Nephron progenitor cell (in vitro differentiated cells): ENCODE data around the gene PABPN1L.
A peak's percentile ranks its signal among the peaks of the same experiment; 100 is the strongest.

Experiments
- DNase-seq: peaks from one replicate; pipeline ENCODE4 v3.0.0; 2021
- H3K27ac Mint-ChIP-seq: 2 replicates; pipeline ENCODE4 v1.8.0; 2021; ENCODE audit warnings: mild to moderate bottlenecking, moderate library complexity, mixed read lengths
- H3K27me3 Mint-ChIP-seq: 2 replicates; pipeline ENCODE4 v1.8.0; 2021; ENCODE audit warnings: mild to moderate bottlenecking, low read depth, mixed read lengths; ENCODE audit not compliant: poor library complexity
- H3K36me3 Mint-ChIP-seq: 2 replicates; pipeline ENCODE4 v1.8.0; 2021; ENCODE audit warnings: low read depth, mixed read lengths
- H3K4me1 Mint-ChIP-seq: 2 replicates; pipeline ENCODE4 v1.8.0; 2021; ENCODE audit warnings: mixed read lengths
- H3K4me3 Mint-ChIP-seq: 2 replicates; pipeline ENCODE4 v1.8.0; 2021; ENCODE audit warnings: mild to moderate bottlenecking, moderate library complexity, mixed read lengths
- H3K9me3 Mint-ChIP-seq: 2 replicates; pipeline ENCODE4 v1.8.0; 2021; ENCODE audit warnings: mild to moderate bottlenecking, moderate library complexity, mixed read lengths
- CTCF ChIP-seq: fragments of 200-600 bp; sonication (generic); IDR thresholded peaks from 2 replicates; pipeline ENCODE4 v1.5.0; 2021; ENCODE audit warnings: antibody characterized with exemption

The PABPN1L gene

GRCh38 chr16:88875703-88876234 is 9.3 kb upstream of the PABPN1L start:
- peaks cover 32% of the 10 kb centered on the region for H3K4me1 Mint-ChIP-seq
- DNase-seq = no peak
- H3K4me3 Mint-ChIP-seq = no peak overlapping the region
- H3K27me3 Mint-ChIP-seq = peaks cover 19% of the 10 kb centered on the region
- no peak for TF ChIP-seq CTCF
- H3K36me3 Mint-ChIP-seq = no peaks in the 10 kb centered on the region
- peak overlapping the region; percentile 74 for H3K27ac Mint-ChIP-seq
- no peaks in the 10 kb centered on the region for H3K9me3 Mint-ChIP-seq

GRCh38 chr16:88874938-88875599 is 8.6 kb upstream of the PABPN1L start:
- peaks cover 29% of the 10 kb centered on the region for H3K4me1 Mint-ChIP-seq
- H3K27ac Mint-ChIP-seq = no peak overlapping the region
- no peaks in the 10 kb centered on the region for H3K9me3 Mint-ChIP-seq
- H3K27me3 Mint-ChIP-seq = peaks cover 19% of the 10 kb centered on the region
- no peak for DNase-seq
- H3K4me3 Mint-ChIP-seq = no peak overlapping the region
- TF ChIP-seq CTCF = no peak
- H3K36me3 Mint-ChIP-seq = no peaks in the 10 kb centered on the region

GRCh38 chr16:88872650-88873331 is 6.3 kb upstream of the PABPN1L start:
- Mint-ChIP-seq H3K4me3 (no peak overlapping the region), H3K27ac (no peak overlapping the region), H3K27me3 (peaks cover 15% of the 10 kb centered on the region), H3K9me3 (no peaks in the 10 kb centered on the region), H3K4me1 (peaks cover 31% of the 10 kb centered on the region), H3K36me3 (no peaks in the 10 kb centered on the region)
- DNase-seq = no peak
- TF ChIP-seq CTCF = no peak

GRCh38 chr16:88871730-88872416 is 5.4 kb upstream of the PABPN1L start:
- H3K27ac Mint-ChIP-seq = no peak overlapping the region
- no peaks in the 10 kb centered on the region for H3K9me3 Mint-ChIP-seq
- no peak for TF ChIP-seq CTCF
- H3K4me3 Mint-ChIP-seq = no peak overlapping the region
- peaks cover 15% of the 10 kb centered on the region for H3K27me3 Mint-ChIP-seq
- H3K36me3 Mint-ChIP-seq = no peaks in the 10 kb centered on the region
- no peak for DNase-seq
- peaks cover 32% of the 10 kb centered on the region for H3K4me1 Mint-ChIP-seq

GRCh38 chr16:88871349-88871702 is 4.9 kb upstream of the PABPN1L start:
- Mint-ChIP-seq H3K27me3 (peaks cover 15% of the 10 kb centered on the region), H3K9me3 (no peaks in the 10 kb centered on the region), H3K4me1 (peaks cover 32% of the 10 kb centered on the region), H3K4me3 (no peak overlapping the region), H3K27ac (peak overlapping the region; percentile 72), H3K36me3 (no peaks in the 10 kb centered on the region)
- DNase-seq = no peak
- no peak for TF ChIP-seq CTCF
